Measurements from ENCODE around the gene TUBG2. TPM values are rescaled to one million over a fixed set of nuclear protein-coding genes. Genes with fewer than 3 reads are reported as not detected.
"Not testable (repeated sequence)": the region's sequence is repeated elsewhere in the genome, so short reads cannot be mapped to it uniquely, and the experiment has no call there.

The TUBG2 gene
- total and polyA plus RNA-seq, 10 donors: 4.9 to 24.9 (median 15.2) TPM

GRCh38 chr17:42657824-42658588, 1.1 kb upstream of the TUBG2 start:
- Histone ChIP-seq H3K36me3 (peaks cover 0 to 14% (median 4%) of the 10 kb centered on the region in 6 donors), H3K4me3 (peak overlapping the region in 1 of 8 donors; percentile 92), H3K9me3 (no peaks in the 10 kb centered on the region), H3K27ac (no peak overlapping the region), H3K4me1 (peaks cover 0 to 49% (median 25%) of the 10 kb centered on the region in 6 donors), H3K27me3 (replicated peaks in 1 of 7) (peaks cover 0 to 31% (median 11%) of the 10 kb centered on the region in 7 donors)
- WGBS, 5 donors: 81 to 84% (median 83%) methylated on average over 9 of the region's 9 CpGs
- no peak for DNase-seq
- intact Hi-C loops (cut with DNase I; ENCODE audit: low total_unique reads): no loop called here
- TF ChIP-seq CTCF (IDR thresholded peaks at IDR 0.05 in 8 of 11, conservative IDR thresholded peaks at IDR 0.05 in 3 of 11) (no peak), POLR2AphosphoS5 (IDR thresholded peaks at IDR 0.05) (no peak), POLR2A (IDR thresholded peaks at IDR 0.05) (no peak)

GRCh38 chr17:42659932-42660274, 819 bp downstream of the TUBG2 start:
- WGBS, 5 donors: 74 to 100% (median 96%) methylated on average over 1 to 5 of the region's 14 CpGs
- H3K9me3 ChIP-seq; intact Hi-C loops (cut with DNase I; ENCODE audit: low total_unique reads); DNase-seq: not testable (repeated sequence)
- peak overlapping the region in 4 of 8 donors; percentile 72 to 82 (median 78) for H3K27ac ChIP-seq
- peaks cover 0 to 13% (median 0%) of the 10 kb centered on the region in 7 donors for H3K27me3 ChIP-seq (replicated peaks in 1 of 7)
- peaks cover 0 to 32% (median 6%) of the 10 kb centered on the region in 6 donors for H3K36me3 ChIP-seq
- H3K4me3 ChIP-seq: peak overlapping the region in 5 of 8 donors; percentile 54 to 94 (median 72)
- peaks cover 0 to 35% (median 20%) of the 10 kb centered on the region in 6 donors for H3K4me1 ChIP-seq

- intact Hi-C loops (cut with DNase I; ENCODE audit: low total_unique reads): no loop called here
- WGBS, 5 donors: 68 to 78% (median 69%) methylated on average over 7 of the region's 7 CpGs
- H3K27me3 ChIP-seq (replicated peaks in 1 of 7): peaks cover 0 to 9% (median 0%) of the 10 kb centered on the region in 7 donors
- no peak for TF ChIP-seq CTCF (IDR thresholded peaks at IDR 0.05 in 8 of 11, conservative IDR thresholded peaks at IDR 0.05 in 3 of 11)
- TF ChIP-seq POLR2A (IDR thresholded peaks at IDR 0.05): no peak
- TF ChIP-seq POLR2AphosphoS5 (IDR thresholded peaks at IDR 0.05): no peak
- no peak overlapping the region for H3K27ac ChIP-seq
- H3K4me3 ChIP-seq: no peak overlapping the region
- no peaks in the 10 kb centered on the region for H3K9me3 ChIP-seq
- H3K36me3 ChIP-seq: peaks cover 0 to 41% (median 12%) of the 10 kb centered on the region in 6 donors
- peaks cover 0 to 33% (median 20%) of the 10 kb centered on the region in 6 donors for H3K4me1 ChIP-seq
- no peak for DNase-seq
Measured at GRCh38 chr17:42660692-42661345, 1.7 kb downstream of the TUBG2 start.

- H3K36me3 ChIP-seq: peaks cover 0 to 89% (median 33%) of the 10 kb centered on the region in 6 donors
Measured at GRCh38 chr17:42665581-42666001, 6.5 kb downstream of the TUBG2 start.

GRCh38 chr17:42666126-42666525, 7.0 kb downstream of the TUBG2 start:
- H3K9me3 ChIP-seq; intact Hi-C loops (cut with DNase I; ENCODE audit: low total_unique reads); DNase-seq; H3K27ac ChIP-seq; H3K4me3 ChIP-seq: not testable (repeated sequence)
- Histone ChIP-seq H3K36me3 (peaks cover 0 to 94% (median 32%) of the 10 kb centered on the region in 6 donors), H3K4me1 (peaks cover 0 to 43% (median 18%) of the 10 kb centered on the region in 6 donors), H3K27me3 (replicated peaks in 1 of 7) (peaks cover 0 to 21% (median under 1%) of the 10 kb centered on the region in 7 donors)
- WGBS, 5 donors: 80 to 93% (median 87%) methylated on average over 9 to 13 of the region's 16 CpGs

More at GRCh38 chr17:42665581-42666001, 6.5 kb downstream of the TUBG2 start:
- intact Hi-C loops (cut with DNase I; ENCODE audit: low total_unique reads): no loop called here
- Histone ChIP-seq H3K4me1 (peaks cover 0 to 43% (median 16%) of the 10 kb centered on the region in 6 donors), H3K9me3 (no peaks in the 10 kb centered on the region), H3K27me3 (replicated peaks in 1 of 7) (peaks cover 0 to 15% (median 0%) of the 10 kb centered on the region in 7 donors), H3K4me3 (no peak overlapping the region), H3K27ac (no peak overlapping the region)
- DNase-seq: no peak
- 86 to 94% (median 87%) methylated on average over 13 to 14 of the region's 14 CpGs for WGBS, 5 donors
- TF ChIP-seq POLR2A (IDR thresholded peaks at IDR 0.05) (no peak), POLR2AphosphoS5 (IDR thresholded peaks at IDR 0.05) (no peak), CTCF (IDR thresholded peaks at IDR 0.05 in 8 of 11, conservative IDR thresholded peaks at IDR 0.05 in 3 of 11) (no peak)
